T-helper 2 cell treated with Interferon-gamma antibody and Interleukin-4, amounts not matched to agents 100 ng/mL and 5 ng/mL, for 36 hours (primary cell): ENCODE data around the gene MINDY4. TPM values are rescaled to one million over a fixed set of nuclear protein-coding genes. Genes with fewer than 3 reads are reported as not detected.

ENCODE experiments used
- intact Hi-C: fragments of 100-400 bp; cut with micrococcal nuclease; formaldehyde crosslinking; loops from one replicate; pipeline ENCODE4 v1.15.1; 2023
- total RNA-seq: library from RNA; stranded (reverse); gene quantifications from 2 replicates; pipeline ENCODE4 v1.2.3, GENCODE V29; 2022

The MINDY4 gene
- total RNA-seq: 1.2 and 1.3 TPM in 2 replicates

- intact Hi-C loops: loop anchor here (5.0 kb wide), 1 partner anchor 44 kb away; no protein-coding TSS in a partner anchor
Measured at GRCh38 chr7:30771174-30771879, at the start of gene MINDY4. TSS of gene MINDY4 (plus strand) at chr7:30771417. CDS start at chr7:30771494, 77 bp downstream.

- intact Hi-C loops: no loop called here
Measured at GRCh38 chr7:30722187-30722586, 49.0 kb upstream of the MINDY4 start.

- intact Hi-C loops: no loop called here
Measured at GRCh38 chr7:30722671-30723070, 48.5 kb upstream of the MINDY4 start.

GRCh38 chr7:30723776-30724175, 47.4 kb upstream of the MINDY4 start:
- intact Hi-C loops: no loop called here

GRCh38 chr7:30726296-30727006, 44.8 kb upstream of the MINDY4 start:
- intact Hi-C loops: loop anchor here (1.0 to 5.0 kb wide), 4 partner anchors 12 to 699 kb away; partner anchors contain the start of genes FKBP14, MINDY4, PLEKHA8 and ZNRF2

- intact Hi-C loops: loop anchor here (1.0 to 5.0 kb wide), 4 partner anchors 11 to 700 kb away; partner anchors contain the start of genes FKBP14, MINDY4, PLEKHA8 and ZNRF2
Measured at GRCh38 chr7:30727061-30727945, 43.9 kb upstream of the MINDY4 start.

GRCh38 chr7:30728591-30729100, 42.6 kb upstream of the MINDY4 start:
- intact Hi-C loops: loop anchor here (5.0 kb wide), 2 partner anchors 44 to 701 kb away; partner anchors contain the start of genes FKBP14, MINDY4 and PLEKHA8

GRCh38 chr7:30729642-30730041, 41.6 kb upstream of the MINDY4 start:
- intact Hi-C loops: loop anchor here (5.0 kb wide), 2 partner anchors 43 to 702 kb away; partner anchors contain the start of genes FKBP14, MINDY4 and PLEKHA8

GRCh38 chr7:30730097-30730496, 41.1 kb upstream of the MINDY4 start:
- intact Hi-C loops: no loop called here

GRCh38 chr7:30730996-30731395, 40.2 kb upstream of the MINDY4 start:
- intact Hi-C loops: no loop called here

GRCh38 chr7:30731581-30731980, 39.6 kb upstream of the MINDY4 start:
- intact Hi-C loops: no loop called here

- intact Hi-C loops: no loop called here
Measured at GRCh38 chr7:30732606-30733005, 38.6 kb upstream of the MINDY4 start.

- intact Hi-C loops: no loop called here
Measured at GRCh38 chr7:30733216-30733615, 38.0 kb upstream of the MINDY4 start.

GRCh38 chr7:30733691-30734090, 37.5 kb upstream of the MINDY4 start:
- intact Hi-C loops: no loop called here

GRCh38 chr7:30734497-30734896, 36.7 kb upstream of the MINDY4 start:
- intact Hi-C loops: no loop called here

GRCh38 chr7:30735631-30736030, 35.6 kb upstream of the MINDY4 start:
- intact Hi-C loops: no loop called here

- intact Hi-C loops: no loop called here
Measured at GRCh38 chr7:30736291-30736690, 34.9 kb upstream of the MINDY4 start.

- intact Hi-C loops: loop anchor here (1.0 kb wide), 1 partner anchor 11 kb away; no protein-coding TSS in a partner anchor
Measured at GRCh38 chr7:30738026-30738915, 32.9 kb upstream of the MINDY4 start.

- intact Hi-C loops: loop anchor here (1.0 to 10.0 kb wide), 4 partner anchors 37 to 229 kb away; partner anchors contain the start of genes CRHR2 and GARS1
Measured at GRCh38 chr7:30739691-30740090, 31.5 kb upstream of the MINDY4 start.
